ENCODE results near the gene FOXK1. TPM values are rescaled to one million over a fixed set of nuclear protein-coding genes. Genes with fewer than 3 reads are reported as not detected.

Gene FOXK1
- total RNA-seq, 1 donor from 2014 or later, result 17.2 TPM

- peaks cover 66 to 73% (median 66%) of the 10 kb centered on the region in 3 donors for H3K36me3 ChIP-seq (ENCODE audit: control insufficient read depth in 3 of 3, insufficient read depth in 3 of 3, low read length in 3 of 3)
- no peak overlapping the region for H3K9ac ChIP-seq (ENCODE audit: low read depth in 1 of 3, low read length in 3 of 3)
- H3K4me1 ChIP-seq (ENCODE audit: control insufficient read depth in 3 of 3, insufficient read depth in 3 of 3, low read length in 3 of 3), result peaks cover 0 to 10% (median 8%) of the 10 kb centered on the region in 3 donors
- no peaks in the 10 kb centered on the region for H3K9me3 ChIP-seq (ENCODE audit: control insufficient read depth in 3 of 3, low read length in 3 of 3)
- no peaks in the 10 kb centered on the region for H3K27me3 ChIP-seq (ENCODE audit: control insufficient read depth in 3 of 3, insufficient read depth in 3 of 3, low read length in 3 of 3)
- no peak overlapping the region for H3K4me3 ChIP-seq (ENCODE audit: low read length in 3 of 3)
- H3K27ac ChIP-seq (ENCODE audit: low read depth, low read length), result no peak overlapping the region
Measured at GRCh38 chr7:4758111-4758510, 76.0 kb downstream of the FOXK1 start.

DNA sequence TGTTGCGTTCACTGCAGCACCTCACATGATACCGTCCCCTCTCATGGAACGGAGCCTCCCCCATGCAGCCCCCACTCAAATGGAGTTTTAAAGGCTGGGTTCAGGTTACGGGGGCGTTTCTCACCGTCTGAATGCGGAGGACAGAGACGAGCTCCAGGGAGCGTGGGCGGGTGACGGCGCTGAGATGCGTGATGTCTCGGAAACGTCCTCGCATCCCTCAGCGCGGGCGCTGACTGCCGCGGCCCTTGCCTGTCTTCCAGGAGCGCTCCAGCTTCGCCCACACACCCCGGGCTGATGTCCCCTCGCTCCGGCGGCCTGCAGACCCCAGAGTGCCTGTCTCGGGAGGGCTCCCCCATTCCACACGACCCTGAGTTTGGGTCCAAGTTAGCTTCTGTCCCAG lies 76.7 kb downstream of the FOXK1 start:
- Histone ChIP-seq H3K9ac (ENCODE audit: low read depth in 1 of 3, low read length in 3 of 3) (no peak overlapping the region), H3K4me3 (ENCODE audit: low read length in 3 of 3) (no peak overlapping the region), H3K27ac (ENCODE audit: low read depth, low read length) (no peak overlapping the region), H3K4me1 (ENCODE audit: control insufficient read depth in 3 of 3, insufficient read depth in 3 of 3, low read length in 3 of 3) (peaks cover 0 to 3% (median 3%) of the 10 kb centered on the region in 3 donors), H3K9me3 (ENCODE audit: control insufficient read depth in 3 of 3, low read length in 3 of 3) (no peaks in the 10 kb centered on the region), H3K27me3 (ENCODE audit: control insufficient read depth in 3 of 3, insufficient read depth in 3 of 3, low read length in 3 of 3) (no peaks in the 10 kb centered on the region), H3K36me3 (ENCODE audit: control insufficient read depth in 3 of 3, insufficient read depth in 3 of 3, low read length in 3 of 3) (peaks cover 73 to 80% (median 73%) of the 10 kb centered on the region in 3 donors)

- Histone ChIP-seq H3K9ac (ENCODE audit: low read depth in 1 of 3, low read length in 3 of 3) (no peak overlapping the region), H3K4me1 (ENCODE audit: control insufficient read depth in 3 of 3, insufficient read depth in 3 of 3, low read length in 3 of 3) (no peaks in the 10 kb centered on the region), H3K27me3 (ENCODE audit: control insufficient read depth in 3 of 3, insufficient read depth in 3 of 3, low read length in 3 of 3) (no peaks in the 10 kb centered on the region), H3K4me3 (ENCODE audit: low read length in 3 of 3) (no peak overlapping the region), H3K27ac (ENCODE audit: low read depth, low read length) (no peak overlapping the region), H3K9me3 (ENCODE audit: control insufficient read depth in 3 of 3, low read length in 3 of 3) (no peaks in the 10 kb centered on the region), H3K36me3 (ENCODE audit: control insufficient read depth in 3 of 3, insufficient read depth in 3 of 3, low read length in 3 of 3) (peaks cover 76 to 83% (median 77%) of the 10 kb centered on the region in 3 donors)
Measured at GRCh38 chr7:4759211-4759610, 77.1 kb downstream of the FOXK1 start.

- H3K4me3 ChIP-seq (ENCODE audit: low read length in 3 of 3), result no peak overlapping the region
- peaks cover 68 to 75% (median 70%) of the 10 kb centered on the region in 3 donors for H3K36me3 ChIP-seq (ENCODE audit: control insufficient read depth in 3 of 3, insufficient read depth in 3 of 3, low read length in 3 of 3)
- H3K4me1 ChIP-seq (ENCODE audit: control insufficient read depth in 3 of 3, insufficient read depth in 3 of 3, low read length in 3 of 3), result peaks cover 0 to 6% (median 2%) of the 10 kb centered on the region in 3 donors
- no peak overlapping the region for H3K9ac ChIP-seq (ENCODE audit: low read depth in 1 of 3, low read length in 3 of 3)
- no peaks in the 10 kb centered on the region for H3K9me3 ChIP-seq (ENCODE audit: control insufficient read depth in 3 of 3, low read length in 3 of 3)
- H3K27me3 ChIP-seq (ENCODE audit: control insufficient read depth in 3 of 3, insufficient read depth in 3 of 3, low read length in 3 of 3), result no peaks in the 10 kb centered on the region
- no peak overlapping the region for H3K27ac ChIP-seq (ENCODE audit: low read depth, low read length)
Measured at GRCh38 chr7:4760952-4761351, 78.9 kb downstream of the FOXK1 start.

- H3K4me3 ChIP-seq (ENCODE audit: low read length in 3 of 3), result no peak overlapping the region
- H3K36me3 ChIP-seq (ENCODE audit: control insufficient read depth in 3 of 3, insufficient read depth in 3 of 3, low read length in 3 of 3), result peaks cover 68 to 71% (median 68%) of the 10 kb centered on the region in 3 donors
- H3K27me3 ChIP-seq (ENCODE audit: control insufficient read depth in 3 of 3, insufficient read depth in 3 of 3, low read length in 3 of 3), result no peaks in the 10 kb centered on the region
Measured at GRCh38 chr7:4762121-4763055, 80.3 kb downstream of the FOXK1 start.

DNA sequence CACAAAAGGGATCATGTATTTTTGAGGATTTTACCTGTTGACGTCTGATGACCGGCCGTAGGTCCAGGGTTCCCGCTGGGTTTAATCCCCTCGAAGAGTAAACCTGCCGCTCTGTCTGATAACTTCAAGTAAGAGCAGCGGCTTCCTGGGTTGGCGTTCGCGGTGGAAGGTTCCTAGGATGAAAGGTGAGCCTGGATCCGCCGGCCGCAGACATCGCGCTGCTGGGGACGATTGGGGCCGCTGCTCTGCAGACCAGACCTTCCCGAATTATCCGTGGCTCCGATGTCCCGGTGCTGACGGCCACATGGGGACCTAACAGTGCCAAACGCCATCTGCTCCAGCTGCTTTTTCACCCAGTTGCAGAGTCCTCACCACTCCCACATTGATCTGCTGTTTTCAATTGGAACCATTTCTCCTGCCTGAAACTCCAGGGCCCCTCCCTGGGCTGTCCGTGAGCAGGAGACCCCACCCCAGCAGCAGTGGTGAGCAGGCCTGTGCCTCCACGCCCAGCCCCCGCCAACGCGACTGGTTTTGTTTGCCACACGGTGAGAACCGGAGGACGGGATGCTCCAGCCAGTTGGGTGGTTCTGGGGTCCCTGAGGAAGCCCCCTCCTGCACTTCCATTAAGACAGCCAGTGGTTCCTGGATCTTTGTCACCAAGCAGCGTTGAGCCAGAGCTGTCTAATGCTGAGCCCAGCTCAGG lies 81.1 kb downstream of the FOXK1 start:
- H3K9ac ChIP-seq (ENCODE audit: low read depth in 1 of 3, low read length in 3 of 3), result no peak overlapping the region
- H3K36me3 ChIP-seq (ENCODE audit: control insufficient read depth in 3 of 3, insufficient read depth in 3 of 3, low read length in 3 of 3), result peaks cover 60 to 67% (median 66%) of the 10 kb centered on the region in 3 donors
- H3K27ac ChIP-seq (ENCODE audit: low read depth, low read length), result no peak overlapping the region

More at GRCh38 chr7:4762121-4763055, 80.3 kb downstream of the FOXK1 start:
- Histone ChIP-seq H3K27ac (ENCODE audit: low read depth, low read length) (no peak overlapping the region), H3K9me3 (ENCODE audit: control insufficient read depth in 3 of 3, low read length in 3 of 3) (no peaks in the 10 kb centered on the region), H3K9ac (ENCODE audit: low read depth in 1 of 3, low read length in 3 of 3) (no peak overlapping the region), H3K4me1 (ENCODE audit: control insufficient read depth in 3 of 3, insufficient read depth in 3 of 3, low read length in 3 of 3) (peaks cover 0 to 6% (median 2%) of the 10 kb centered on the region in 3 donors)

DNA sequence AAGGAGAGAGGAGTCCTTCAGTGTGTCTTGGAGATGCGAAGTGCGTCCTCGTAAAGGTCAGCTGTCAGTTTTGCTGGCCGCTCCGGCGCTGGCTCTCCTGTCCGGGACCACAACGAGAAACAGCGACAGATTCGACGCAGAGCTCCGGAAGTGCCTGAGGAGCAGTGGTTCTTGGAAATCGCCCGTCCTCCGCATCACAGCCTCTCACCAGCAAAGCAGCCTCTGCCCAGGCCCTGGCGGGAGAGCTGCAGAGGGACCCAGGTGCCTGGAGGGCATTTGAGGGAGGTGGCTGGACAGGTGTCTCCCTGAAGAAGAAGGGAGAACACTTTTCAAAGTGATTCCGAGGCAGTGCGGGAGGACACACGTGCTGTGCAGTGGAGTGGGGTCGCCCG lies 81.7 kb downstream of the FOXK1 start:
- H3K27me3 ChIP-seq (ENCODE audit: control insufficient read depth in 3 of 3, insufficient read depth in 3 of 3, low read length in 3 of 3), result no peaks in the 10 kb centered on the region
- no peak overlapping the region for H3K4me3 ChIP-seq (ENCODE audit: low read length in 3 of 3)
- no peak overlapping the region for H3K9ac ChIP-seq (ENCODE audit: low read depth in 1 of 3, low read length in 3 of 3)
- no peaks in the 10 kb centered on the region for H3K9me3 ChIP-seq (ENCODE audit: control insufficient read depth in 3 of 3, low read length in 3 of 3)
- H3K36me3 ChIP-seq (ENCODE audit: control insufficient read depth in 3 of 3, insufficient read depth in 3 of 3, low read length in 3 of 3), result peaks cover 55 to 62% (median 60%) of the 10 kb centered on the region in 3 donors
- no peak overlapping the region for H3K27ac ChIP-seq (ENCODE audit: low read depth, low read length)
- peaks cover 4 to 12% (median 5%) of the 10 kb centered on the region in 3 donors for H3K4me1 ChIP-seq (ENCODE audit: control insufficient read depth in 3 of 3, insufficient read depth in 3 of 3, low read length in 3 of 3)

More for the DNA sequence above, 81.1 kb downstream of the FOXK1 start:
- no peaks in the 10 kb centered on the region for H3K9me3 ChIP-seq (ENCODE audit: control insufficient read depth in 3 of 3, low read length in 3 of 3)
- H3K27me3 ChIP-seq (ENCODE audit: control insufficient read depth in 3 of 3, insufficient read depth in 3 of 3, low read length in 3 of 3), result no peaks in the 10 kb centered on the region
- peaks cover 0 to 6% (median 2%) of the 10 kb centered on the region in 3 donors for H3K4me1 ChIP-seq (ENCODE audit: control insufficient read depth in 3 of 3, insufficient read depth in 3 of 3, low read length in 3 of 3)
- no peak overlapping the region for H3K4me3 ChIP-seq (ENCODE audit: low read length in 3 of 3)

DNA sequence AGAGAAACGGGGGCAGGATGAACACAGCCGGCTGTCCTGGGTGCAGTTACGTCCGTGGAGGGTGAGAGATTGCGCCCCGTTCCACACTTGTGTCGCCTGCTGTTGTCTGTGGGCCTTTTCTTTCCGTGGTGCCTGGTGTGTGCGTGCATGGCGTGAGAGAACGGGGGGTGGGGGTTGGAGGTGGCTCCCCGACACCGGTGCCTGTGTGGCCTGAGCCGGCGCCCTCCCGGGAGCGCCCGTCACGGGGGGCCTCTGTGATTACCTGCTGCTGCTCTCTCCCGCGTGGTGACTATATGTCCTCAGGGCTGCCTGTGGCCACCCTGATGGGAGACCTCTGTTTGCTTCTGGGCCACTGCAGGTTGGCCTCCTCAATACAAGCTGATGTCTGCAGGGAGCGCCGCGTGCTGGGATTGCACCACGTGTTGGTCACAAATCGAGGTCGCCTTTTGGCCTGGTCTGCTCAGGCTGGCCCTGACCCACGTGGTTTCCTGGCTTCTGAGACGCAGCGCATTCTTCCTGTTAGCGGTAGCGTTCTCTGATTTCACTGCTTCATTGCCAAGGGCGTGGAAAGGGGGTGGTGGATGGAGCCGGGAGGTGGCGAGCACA lies 82.4 kb downstream of the FOXK1 start:
- H3K9ac ChIP-seq (ENCODE audit: low read depth in 1 of 3, low read length in 3 of 3), result no peak overlapping the region
- peaks cover 8 to 19% (median 12%) of the 10 kb centered on the region in 3 donors for H3K4me1 ChIP-seq (ENCODE audit: control insufficient read depth in 3 of 3, insufficient read depth in 3 of 3, low read length in 3 of 3)
- no peak overlapping the region for H3K27ac ChIP-seq (ENCODE audit: low read depth, low read length)
- no peaks in the 10 kb centered on the region for H3K9me3 ChIP-seq (ENCODE audit: control insufficient read depth in 3 of 3, low read length in 3 of 3)
- H3K36me3 ChIP-seq (ENCODE audit: control insufficient read depth in 3 of 3, insufficient read depth in 3 of 3, low read length in 3 of 3), result peaks cover 52 to 58% (median 55%) of the 10 kb centered on the region in 3 donors
- H3K27me3 ChIP-seq (ENCODE audit: control insufficient read depth in 3 of 3, insufficient read depth in 3 of 3, low read length in 3 of 3), result no peaks in the 10 kb centered on the region
- H3K4me3 ChIP-seq (ENCODE audit: low read length in 3 of 3), result no peak overlapping the region

DNA sequence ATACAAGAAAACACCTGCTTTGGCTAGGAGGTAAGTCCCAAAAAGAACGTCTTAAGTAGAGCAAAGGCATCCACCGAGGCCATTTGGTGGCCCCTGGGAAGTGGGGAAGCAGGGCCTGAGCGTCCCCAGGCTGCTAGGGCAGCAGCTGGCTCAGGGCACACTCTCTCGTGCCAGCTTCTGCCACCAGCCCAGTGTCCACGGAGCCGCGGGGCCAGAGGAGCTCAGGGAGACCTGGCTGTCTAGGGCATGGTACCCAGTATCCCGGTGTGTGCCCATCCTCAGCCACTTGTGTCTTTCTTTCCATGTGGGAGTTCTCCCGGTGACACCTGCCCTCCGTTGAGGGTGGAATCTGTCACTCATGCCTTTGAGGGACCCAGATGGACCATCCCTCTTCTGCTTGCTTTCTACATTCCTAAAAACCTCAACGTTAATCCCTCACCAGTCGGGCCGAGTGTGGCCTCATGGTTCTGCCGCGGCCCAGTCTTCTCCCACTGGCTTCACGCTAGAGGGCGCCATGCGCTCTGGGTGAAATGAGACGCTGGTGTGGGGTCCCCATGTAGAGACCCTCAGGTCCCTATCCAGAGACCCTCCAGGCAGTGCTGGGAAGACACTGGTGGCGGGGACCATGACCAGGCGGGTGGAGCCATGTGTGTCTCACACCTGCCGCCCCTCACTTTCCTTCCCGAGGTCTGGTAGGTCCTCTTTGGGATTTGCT lies 83.8 kb downstream of the FOXK1 start:
- Histone ChIP-seq H3K27ac (ENCODE audit: low read depth, low read length) (no peak overlapping the region), H3K4me1 (ENCODE audit: control insufficient read depth in 3 of 3, insufficient read depth in 3 of 3, low read length in 3 of 3) (peaks cover 8 to 23% (median 15%) of the 10 kb centered on the region in 3 donors), H3K9me3 (ENCODE audit: control insufficient read depth in 3 of 3, low read length in 3 of 3) (no peaks in the 10 kb centered on the region), H3K9ac (ENCODE audit: low read depth in 1 of 3, low read length in 3 of 3) (no peak overlapping the region), H3K27me3 (ENCODE audit: control insufficient read depth in 3 of 3, insufficient read depth in 3 of 3, low read length in 3 of 3) (no peaks in the 10 kb centered on the region), H3K36me3 (ENCODE audit: control insufficient read depth in 3 of 3, insufficient read depth in 3 of 3, low read length in 3 of 3) (peaks cover 42 to 49% (median 44%) of the 10 kb centered on the region in 3 donors), H3K4me3 (ENCODE audit: low read length in 3 of 3) (no peak overlapping the region)

Measured in skeletal muscle tissue (tissue), 4 donors.